ENCODE data around the gene GNE. TPM values are rescaled to one million over a fixed set of nuclear protein-coding genes. Genes with fewer than 3 reads are reported as not detected.
A peak's percentile ranks its signal among the peaks of the same experiment; 100 is the strongest.

The GNE gene
- total RNA-seq, 4 donors from 2014 or later = 11.9 to 28.9 (median 16.7) TPM

- Histone ChIP-seq H3K4me3 (no peak overlapping the region), H3K4me1 (peaks cover 7 to 49% (median 20%) of the 10 kb centered on the region in 3 donors), H3K9me3 (no peaks in the 10 kb centered on the region), H3K27ac (peak overlapping the region in 3 of 4 donors; percentile 53 to 80 (median 74)), H3K27me3 (peaks cover 0 to 11% (median 0%) of the 10 kb centered on the region in 4 donors), H3K36me3 (no peaks in the 10 kb centered on the region)
- intact Hi-C loops (cut with DNase I) = no loop called here
- WGBS, 2 donors = 63 to 70% methylated on average over 1 to 2 of the region's 3 CpGs
- DNase-seq = no peak
- TF ChIP-seq CTCF (IDR thresholded peaks at IDR 0.05) = no peak
- TF ChIP-seq POLR2A (IDR thresholded peaks at IDR 0.05) = no peak
Observed at GRCh38 chr9:36164989-36165388, 93.3 kb downstream of the GNE start.

Small RNA genes within 50 kb of the gene (small RNA-seq; reads per million reads assigned to genes)
- gene RNU4-53P = 0 reads per million in 4 donors

Other genes with a start within 250 kb of the GNE start
- 10 to 100 TPM in 1 of 4 donors, 1 to 10 TPM in 1, under 1 TPM in 2; 0.23 to 16.2 (median 1.9) TPM for gene RECK, start 221.5 kb downstream of the GNE start, total RNA-seq
- gene GLIPR2, start 121.7 kb downstream of the GNE start, total RNA-seq = 10 to 100 TPM in 1 of 4 donors, 1 to 10 TPM in 2, under 1 TPM in 1; 0.61 to 13.4 (median 6.0) TPM
- gene CCIN, start 89.1 kb downstream of the GNE start, total RNA-seq = under 1 TPM in 1 of 4 donors, not detected in 3; 0.13 TPM
- gene CLTA, start 67.5 kb downstream of the GNE start, total RNA-seq = 100 to 1,000 TPM; 165 to 215 (median 167) TPM
- 10 to 100 TPM; 11.1 to 25.9 (median 13.5) TPM for gene RNF38, start 141.8 kb upstream of the GNE start, total RNA-seq

Measured in esophagus squamous epithelium (tissue), 5 donors.